HG02938 (cell line): ENCODE data around the gene NUB1.
A peak's percentile ranks its signal among the peaks of the same experiment; 100 is the strongest.
"Not testable (repeated sequence)": the region's sequence is repeated elsewhere in the genome, so short reads cannot be mapped to it uniquely, and the experiment has no call there.

ENCODE experiments used
- ATAC-seq: cut with Tn5 transposase; IDR thresholded peaks from one replicate; pipeline ENCODE4 v1.9.1; 2021; ENCODE audit warnings: mild to moderate bottlenecking, moderate library complexity; ENCODE audit not compliant: unreplicated experiment

Gene NUB1, protein sequence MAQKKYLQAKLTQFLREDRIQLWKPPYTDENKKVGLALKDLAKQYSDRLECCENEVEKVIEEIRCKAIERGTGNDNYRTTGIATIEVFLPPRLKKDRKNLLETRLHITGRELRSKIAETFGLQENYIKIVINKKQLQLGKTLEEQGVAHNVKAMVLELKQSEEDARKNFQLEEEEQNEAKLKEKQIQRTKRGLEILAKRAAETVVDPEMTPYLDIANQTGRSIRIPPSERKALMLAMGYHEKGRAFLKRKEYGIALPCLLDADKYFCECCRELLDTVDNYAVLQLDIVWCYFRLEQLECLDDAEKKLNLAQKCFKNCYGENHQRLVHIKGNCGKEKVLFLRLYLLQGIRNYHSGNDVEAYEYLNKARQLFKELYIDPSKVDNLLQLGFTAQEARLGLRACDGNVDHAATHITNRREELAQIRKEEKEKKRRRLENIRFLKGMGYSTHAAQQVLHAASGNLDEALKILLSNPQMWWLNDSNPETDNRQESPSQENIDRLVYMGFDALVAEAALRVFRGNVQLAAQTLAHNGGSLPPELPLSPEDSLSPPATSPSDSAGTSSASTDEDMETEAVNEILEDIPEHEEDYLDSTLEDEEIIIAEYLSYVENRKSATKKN

DNA sequence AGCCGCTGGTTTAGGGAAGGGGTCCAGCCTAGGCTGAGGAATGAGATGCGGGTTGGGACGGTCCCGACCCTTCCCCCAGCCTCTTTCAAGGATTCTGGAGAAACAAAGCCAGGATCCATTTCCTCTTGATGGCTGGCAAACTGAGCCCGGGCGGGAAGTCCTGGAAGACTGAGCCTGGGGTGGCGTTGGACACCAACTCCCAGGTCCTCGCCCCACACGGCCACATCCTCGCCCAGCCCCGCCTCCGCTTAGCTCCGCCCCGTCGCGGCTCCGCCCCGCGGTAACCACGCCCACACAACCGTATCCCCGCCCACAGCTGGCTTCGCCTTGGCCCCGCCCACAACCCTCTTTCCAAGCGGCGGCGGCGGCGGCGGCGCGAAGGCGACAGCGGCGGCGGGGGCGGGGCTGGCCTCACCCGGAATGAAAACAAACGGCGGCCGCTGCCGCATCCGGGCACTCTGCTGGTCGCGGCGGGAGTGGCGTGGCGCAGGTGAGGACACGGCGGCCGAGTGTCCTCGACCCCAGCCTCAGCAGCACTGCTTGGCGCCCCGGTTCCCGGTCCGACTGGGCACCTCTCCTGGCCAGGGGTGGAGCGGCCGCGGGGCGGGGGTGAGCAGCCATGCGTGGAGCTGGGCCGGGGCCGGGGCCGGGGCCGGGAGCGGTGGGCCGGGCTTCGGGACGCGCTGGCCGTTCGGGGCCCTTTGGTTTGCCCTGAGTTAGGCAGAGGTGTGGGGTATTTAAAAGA lies at the start of gene NUB1:
TSS of gene NUB1 (plus strand) at position 456 of the 745 bp plus-strand sequence. CDS start 3,538 bp downstream, outside the sequence.
- ATAC-seq = peak; percentile 58

DNA sequence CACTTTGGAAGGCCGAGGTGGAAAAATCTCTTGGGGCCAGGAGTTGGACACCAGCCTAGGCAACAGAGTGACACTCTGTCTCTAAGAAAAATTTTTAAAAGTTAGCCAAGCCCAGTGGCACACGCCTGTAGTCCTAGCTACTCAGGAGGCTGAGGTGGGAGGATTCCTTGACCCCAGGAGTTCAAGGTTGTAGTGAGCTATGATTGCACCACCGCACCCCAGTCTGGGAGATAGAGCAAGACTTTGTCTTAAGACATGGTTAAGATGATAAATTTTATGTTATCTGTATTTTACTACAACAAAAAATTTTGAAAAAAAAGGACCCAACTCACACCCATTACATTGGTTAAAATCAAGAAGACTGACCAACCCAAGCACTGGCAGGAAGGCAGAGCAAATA lies 48.8 kb upstream of the NUB1 start:
- no peak for ATAC-seq

DNA sequence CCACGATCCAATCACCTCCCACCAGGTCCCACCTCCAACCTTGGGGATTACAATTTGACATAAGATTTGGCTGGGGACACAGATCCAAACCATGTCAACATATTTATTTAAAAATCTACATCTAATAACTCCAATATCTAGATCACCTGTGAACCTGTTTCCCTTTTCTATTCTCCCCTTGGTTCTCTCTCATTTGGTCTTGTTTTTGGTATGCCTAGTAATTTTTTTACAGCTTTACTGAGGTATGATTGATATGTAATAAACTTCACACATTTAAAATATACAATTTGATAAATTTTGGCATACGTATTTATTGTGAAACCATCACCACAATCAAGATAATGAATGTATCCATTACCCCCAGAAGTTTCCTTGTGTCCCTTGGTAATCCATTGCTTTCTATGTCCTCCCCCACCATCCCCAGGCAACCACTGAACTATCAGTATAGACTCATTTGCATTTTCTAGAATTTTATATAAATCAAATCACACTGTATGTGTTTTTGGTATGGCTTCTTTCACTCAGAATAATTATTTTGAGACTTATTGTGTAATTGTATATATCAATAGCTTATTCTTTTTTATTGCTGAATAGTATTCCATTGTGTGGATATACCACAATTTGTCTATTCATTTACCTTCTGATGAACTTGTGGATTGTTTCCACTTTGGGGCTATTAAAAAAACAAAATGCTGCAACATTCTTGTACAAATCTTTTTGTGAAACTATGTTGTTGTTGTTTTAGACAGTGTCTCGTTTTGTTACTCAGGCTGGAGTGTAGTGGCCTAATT lies 45.2 kb upstream of the NUB1 start:
- no peak for ATAC-seq

- no peak for ATAC-seq
Observed at GRCh38 chr7:151298765-151299164, 42.8 kb upstream of the NUB1 start.

DNA sequence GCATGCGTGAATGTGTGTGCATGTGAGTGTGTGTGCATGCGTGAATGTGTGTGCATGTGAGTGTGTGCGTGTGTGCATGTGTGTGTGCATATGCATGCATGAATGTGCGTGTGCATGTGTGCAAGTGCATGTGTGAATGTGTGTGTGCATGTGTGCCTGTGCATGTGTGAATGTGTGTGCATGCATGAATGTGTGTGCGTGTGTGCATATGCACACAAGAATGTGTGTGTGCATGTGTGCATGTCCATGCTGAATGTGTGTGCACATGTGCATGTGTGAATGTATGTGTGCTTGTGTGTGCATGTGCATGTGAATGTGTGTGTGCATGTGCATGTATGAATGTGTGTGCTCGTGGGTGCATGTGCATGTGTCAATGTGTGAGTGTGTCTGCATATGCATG lies 42.1 kb upstream of the NUB1 start:
- ATAC-seq = no peak

DNA sequence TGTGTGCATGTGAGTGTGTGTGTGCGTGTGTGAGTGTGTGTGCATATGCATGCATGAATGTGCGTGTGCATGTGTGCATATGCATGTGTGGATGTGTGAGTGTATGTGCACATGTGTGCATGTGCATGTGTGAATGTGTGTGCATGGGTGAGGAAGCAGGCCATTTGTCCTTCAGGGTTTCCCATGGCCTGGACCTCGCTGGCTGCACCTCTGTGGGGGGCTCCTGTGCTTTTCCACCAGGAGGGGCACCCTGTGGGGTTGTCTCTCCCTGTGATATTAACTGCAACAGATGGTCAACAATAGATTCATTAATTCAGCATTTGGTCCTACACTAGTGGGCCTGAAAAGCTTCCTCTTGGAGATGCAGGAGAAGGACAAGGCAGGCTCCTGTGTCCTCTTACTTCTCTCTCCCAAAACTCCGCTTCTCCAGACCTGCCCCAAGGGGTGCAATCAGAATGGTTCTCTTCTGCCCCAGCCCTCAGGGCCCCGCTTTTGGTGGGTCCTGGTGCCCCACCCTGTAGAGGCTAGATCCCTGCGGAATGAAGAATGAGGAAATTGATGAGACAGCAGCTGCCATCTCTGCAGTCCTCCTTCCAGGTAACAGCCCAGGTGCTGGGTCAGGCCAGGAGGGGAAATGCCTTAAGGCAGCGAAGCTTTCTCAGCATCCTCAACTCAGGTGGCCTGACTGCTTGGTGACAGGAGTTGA lies 41.5 kb upstream of the NUB1 start:
- ATAC-seq = no peak

DNA sequence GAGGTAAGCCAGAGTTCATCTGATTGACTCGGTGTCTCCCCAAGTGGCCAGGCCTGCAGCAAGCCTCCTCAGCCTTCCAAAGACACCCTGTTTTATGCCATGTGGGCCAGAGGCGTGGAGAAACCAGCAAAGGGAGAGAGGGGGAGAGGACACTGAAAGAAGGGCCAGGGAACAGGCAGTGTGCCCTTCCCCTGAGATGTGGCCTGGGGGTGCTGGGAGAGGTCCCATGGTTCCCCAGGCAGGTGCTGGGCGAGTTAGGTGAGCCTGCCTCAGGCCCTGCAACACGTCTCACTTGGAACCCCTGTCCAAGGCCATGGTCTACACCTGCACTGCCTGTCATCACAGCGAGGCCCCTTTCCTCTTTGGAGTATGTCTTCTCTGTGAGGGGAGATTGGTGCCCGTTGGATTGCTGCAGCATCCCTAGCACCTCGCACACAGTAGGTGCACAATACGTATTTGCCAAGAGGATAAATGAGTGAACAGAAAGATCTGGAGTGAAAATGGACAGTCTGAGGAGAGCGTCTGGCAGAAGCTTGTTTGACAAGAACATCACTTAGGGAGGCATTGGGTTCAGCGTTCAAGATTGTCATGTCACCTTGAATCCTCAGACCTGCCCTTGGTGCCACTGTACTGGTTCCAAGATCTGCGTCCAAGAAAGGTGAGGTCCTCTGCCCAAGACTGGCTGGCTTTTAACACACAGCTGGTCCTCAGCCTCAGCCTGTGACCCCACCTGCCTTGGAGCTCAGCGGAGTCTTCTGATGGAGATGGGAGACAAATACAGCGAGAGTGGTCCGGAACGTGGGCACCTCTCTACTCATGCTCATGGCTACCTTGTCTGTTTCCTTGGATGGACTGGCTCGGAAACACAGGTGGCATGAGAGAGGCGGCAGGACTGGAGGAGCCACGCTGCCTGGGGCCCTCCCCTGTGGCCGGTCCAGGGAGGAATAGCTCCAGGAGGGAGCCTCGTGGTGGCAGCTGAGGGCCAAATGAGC lies 39.8 kb upstream of the NUB1 start:
- ATAC-seq = no peak

- ATAC-seq = not testable (repeated sequence)
Observed at GRCh38 chr7:151304251-151304650, 37.4 kb upstream of the NUB1 start.

DNA sequence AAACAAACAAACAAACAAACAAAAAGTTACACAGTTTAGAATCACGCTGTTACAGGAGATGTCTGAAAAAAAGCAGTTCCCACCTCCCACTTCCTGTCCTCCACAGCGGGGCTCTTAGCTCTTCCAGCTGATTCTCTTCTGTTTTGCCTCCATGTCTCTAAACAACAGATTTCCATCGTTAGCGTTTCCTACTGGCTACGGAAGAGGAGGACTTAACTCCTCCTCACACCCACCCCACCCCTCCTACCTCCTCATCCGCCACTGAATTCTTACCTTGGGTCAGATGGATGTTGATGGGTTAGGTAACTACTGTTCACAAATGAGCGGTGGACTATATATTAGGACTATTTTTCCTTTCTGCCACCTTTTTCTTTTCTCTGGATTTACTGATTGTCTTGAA lies 36.8 kb upstream of the NUB1 start:
- no peak for ATAC-seq

DNA sequence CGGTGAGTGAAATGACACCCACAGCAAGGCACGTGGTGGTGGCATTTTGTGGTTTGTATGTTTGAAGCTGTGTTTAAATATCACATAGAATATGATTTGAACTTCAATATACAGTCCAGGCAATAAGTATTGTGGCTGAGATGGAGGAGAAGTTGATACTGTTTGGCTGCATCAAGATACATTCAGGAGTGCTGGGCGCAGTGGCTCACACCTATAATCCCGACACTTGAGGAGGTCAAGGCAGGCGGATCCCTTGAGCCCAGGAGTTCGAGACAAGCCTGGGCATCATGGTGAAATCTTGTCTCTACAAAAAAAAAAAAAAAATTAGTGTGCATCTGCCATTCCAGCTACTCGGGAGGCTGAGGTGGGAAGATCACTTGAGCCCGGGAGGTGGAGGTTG lies 35.2 kb upstream of the NUB1 start:
- ATAC-seq = no peak

DNA sequence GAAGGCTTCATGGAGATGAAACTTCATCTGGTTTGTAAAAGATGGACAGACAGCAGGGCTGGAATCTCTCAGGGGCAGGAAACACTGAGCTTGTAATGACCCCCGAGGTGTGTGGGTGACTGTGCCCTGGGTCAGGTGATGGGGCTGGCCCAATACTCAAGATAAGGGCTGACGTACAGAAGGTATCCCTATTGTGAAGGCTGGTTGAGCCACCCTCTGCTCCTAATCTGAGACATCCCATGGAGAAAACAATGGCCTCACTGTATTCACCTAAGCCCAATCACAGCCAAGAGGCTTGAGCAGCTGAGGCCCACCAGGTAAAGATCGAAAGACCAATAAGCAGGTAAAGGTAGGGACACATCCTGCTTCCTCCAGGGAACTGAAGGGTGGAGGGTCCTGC lies 34.8 kb upstream of the NUB1 start:
- no peak for ATAC-seq

- ATAC-seq = no peak
Observed at GRCh38 chr7:151307536-151307935, 34.1 kb upstream of the NUB1 start.

DNA sequence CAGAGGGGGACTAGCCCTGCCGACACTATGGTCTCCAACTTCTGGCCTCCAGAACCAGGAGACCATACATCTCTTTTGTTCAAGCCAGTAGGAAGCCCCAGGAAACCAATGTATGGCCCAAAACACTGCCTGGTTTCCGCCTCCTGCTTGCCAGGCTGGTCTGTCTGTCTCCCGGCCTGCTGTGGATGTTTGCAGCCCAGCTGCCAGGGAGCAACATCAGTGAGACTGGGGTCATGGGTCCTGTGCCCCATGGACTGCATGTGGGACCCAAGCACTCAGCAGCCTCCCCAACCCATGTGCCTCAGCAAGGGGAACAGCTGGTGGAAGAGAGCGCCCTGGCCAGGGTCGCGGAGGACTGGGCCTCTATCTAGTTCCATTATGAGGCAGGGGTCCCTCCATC lies 33.4 kb upstream of the NUB1 start:
- ATAC-seq = no peak

DNA sequence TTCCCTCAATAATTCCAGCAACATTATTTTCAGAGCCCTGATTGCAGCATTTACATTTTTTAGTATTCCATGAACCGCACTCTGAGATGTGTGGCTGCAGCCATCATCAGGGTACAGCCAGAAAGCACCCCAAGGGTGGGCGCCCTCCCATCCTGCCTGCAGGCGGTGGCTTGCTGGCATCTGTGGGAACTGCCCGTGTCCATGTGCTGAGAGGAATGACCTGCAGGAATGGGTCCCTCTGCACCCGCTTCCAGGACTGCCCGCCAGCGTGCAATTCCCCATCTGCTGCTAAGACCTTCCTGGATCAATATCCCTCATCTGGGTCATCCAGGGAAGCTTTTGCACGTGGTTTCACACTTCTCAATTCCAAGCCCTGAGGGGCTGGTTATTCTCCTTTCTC lies 32.8 kb upstream of the NUB1 start:
- no peak for ATAC-seq

- no peak for ATAC-seq
Observed at GRCh38 chr7:151309311-151309710, 32.3 kb upstream of the NUB1 start.

- no peak for ATAC-seq
Observed at GRCh38 chr7:151310578-151310977, 31.0 kb upstream of the NUB1 start.

DNA sequence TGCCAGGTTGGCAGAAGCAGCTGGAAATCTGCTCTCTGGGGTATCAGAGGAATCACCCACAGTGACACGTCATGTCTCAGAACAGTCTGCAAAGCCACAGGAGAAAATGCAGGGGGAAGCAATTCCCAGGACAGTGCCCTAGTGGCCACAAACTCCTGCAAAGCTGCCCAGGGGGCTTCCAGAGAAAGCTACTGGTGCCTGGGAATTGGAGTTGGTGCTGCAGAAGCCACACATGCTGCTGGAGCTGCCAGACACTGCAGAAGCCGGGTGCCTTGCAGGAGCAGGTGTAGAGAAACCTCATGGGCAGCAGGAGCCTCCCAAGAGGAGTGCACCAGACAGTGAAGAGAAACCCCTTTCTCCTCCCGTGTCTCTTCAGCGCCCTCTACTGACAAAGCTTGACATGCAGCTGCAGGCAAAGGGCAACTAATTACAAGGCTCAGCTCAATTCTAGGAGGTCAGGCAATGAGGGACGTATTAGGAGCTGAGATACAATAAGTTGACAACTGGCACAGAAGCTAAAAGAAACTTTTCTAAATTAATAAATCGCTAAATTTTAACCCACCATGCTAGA lies 30.2 kb upstream of the NUB1 start:
- ATAC-seq = no peak

- ATAC-seq = no peak
Observed at GRCh38 chr7:151312356-151312755, 29.3 kb upstream of the NUB1 start.
